ENCODE data around the gene MS4A4A. TPM values are rescaled to one million over a fixed set of nuclear protein-coding genes. Genes with fewer than 3 reads are reported as not detected.

The MS4A4A gene
- total RNA-seq, 2 donors from 2014 or later = 5.6 to 12.1 TPM

- Histone ChIP-seq H3K36me3 (no peaks in the 10 kb centered on the region), H3K4me3 (no peak overlapping the region), H3K27ac (no peak overlapping the region), H3K27me3 (no peaks in the 10 kb centered on the region), H3K4me1 (no peaks in the 10 kb centered on the region), H3K9me3 (no peaks in the 10 kb centered on the region), H3K9ac (ENCODE audit: low read depth in 2 of 2, low read length in 2 of 2) (no peak overlapping the region)
- TF ChIP-seq, protein P1, sequence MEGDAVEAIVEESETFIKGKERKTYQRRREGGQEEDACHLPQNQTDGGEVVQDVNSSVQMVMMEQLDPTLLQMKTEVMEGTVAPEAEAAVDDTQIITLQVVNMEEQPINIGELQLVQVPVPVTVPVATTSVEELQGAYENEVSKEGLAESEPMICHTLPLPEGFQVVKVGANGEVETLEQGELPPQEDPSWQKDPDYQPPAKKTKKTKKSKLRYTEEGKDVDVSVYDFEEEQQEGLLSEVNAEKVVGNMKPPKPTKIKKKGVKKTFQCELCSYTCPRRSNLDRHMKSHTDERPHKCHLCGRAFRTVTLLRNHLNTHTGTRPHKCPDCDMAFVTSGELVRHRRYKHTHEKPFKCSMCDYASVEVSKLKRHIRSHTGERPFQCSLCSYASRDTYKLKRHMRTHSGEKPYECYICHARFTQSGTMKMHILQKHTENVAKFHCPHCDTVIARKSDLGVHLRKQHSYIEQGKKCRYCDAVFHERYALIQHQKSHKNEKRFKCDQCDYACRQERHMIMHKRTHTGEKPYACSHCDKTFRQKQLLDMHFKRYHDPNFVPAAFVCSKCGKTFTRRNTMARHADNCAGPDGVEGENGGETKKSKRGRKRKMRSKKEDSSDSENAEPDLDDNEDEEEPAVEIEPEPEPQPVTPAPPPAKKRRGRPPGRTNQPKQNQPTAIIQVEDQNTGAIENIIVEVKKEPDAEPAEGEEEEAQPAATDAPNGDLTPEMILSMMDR (IDR thresholded peaks at IDR 0.05) = no peak
- DNase-seq = no peak
- intact Hi-C loops (cut with DNase I) = no loop called here
These were observed 23.2 kb downstream of the MS4A4A start for GRCh38 chr11:60303661-60304060.

- no peak overlapping the region for H3K27ac ChIP-seq
- TF ChIP-seq, protein P1 (IDR thresholded peaks at IDR 0.05) = no peak
- H3K36me3 ChIP-seq = no peaks in the 10 kb centered on the region
- H3K27me3 ChIP-seq = no peaks in the 10 kb centered on the region
- H3K9ac ChIP-seq (ENCODE audit: low read depth in 2 of 2, low read length in 2 of 2) = no peak overlapping the region
- no peaks in the 10 kb centered on the region for H3K4me1 ChIP-seq
- intact Hi-C loops (cut with DNase I) = no loop called here
- DNase-seq = no peak
- no peaks in the 10 kb centered on the region for H3K9me3 ChIP-seq
- H3K4me3 ChIP-seq = no peak overlapping the region
These were observed 25.6 kb downstream of the MS4A4A start for GRCh38 chr11:60305906-60306619.

GRCh38 chr11:60307507-60308195 is 27.2 kb downstream of the MS4A4A start:
- TF ChIP-seq, protein P1 (IDR thresholded peaks at IDR 0.05) = no peak
- no peak overlapping the region for H3K27ac ChIP-seq
- H3K27me3 ChIP-seq = no peaks in the 10 kb centered on the region
- no peak for DNase-seq
- no peak overlapping the region for H3K9ac ChIP-seq (ENCODE audit: low read depth in 2 of 2, low read length in 2 of 2)
- H3K4me3 ChIP-seq = no peak overlapping the region
- no peaks in the 10 kb centered on the region for H3K36me3 ChIP-seq
- H3K4me1 ChIP-seq = no peaks in the 10 kb centered on the region
- intact Hi-C loops (cut with DNase I) = no loop called here
- no peaks in the 10 kb centered on the region for H3K9me3 ChIP-seq

DNA sequence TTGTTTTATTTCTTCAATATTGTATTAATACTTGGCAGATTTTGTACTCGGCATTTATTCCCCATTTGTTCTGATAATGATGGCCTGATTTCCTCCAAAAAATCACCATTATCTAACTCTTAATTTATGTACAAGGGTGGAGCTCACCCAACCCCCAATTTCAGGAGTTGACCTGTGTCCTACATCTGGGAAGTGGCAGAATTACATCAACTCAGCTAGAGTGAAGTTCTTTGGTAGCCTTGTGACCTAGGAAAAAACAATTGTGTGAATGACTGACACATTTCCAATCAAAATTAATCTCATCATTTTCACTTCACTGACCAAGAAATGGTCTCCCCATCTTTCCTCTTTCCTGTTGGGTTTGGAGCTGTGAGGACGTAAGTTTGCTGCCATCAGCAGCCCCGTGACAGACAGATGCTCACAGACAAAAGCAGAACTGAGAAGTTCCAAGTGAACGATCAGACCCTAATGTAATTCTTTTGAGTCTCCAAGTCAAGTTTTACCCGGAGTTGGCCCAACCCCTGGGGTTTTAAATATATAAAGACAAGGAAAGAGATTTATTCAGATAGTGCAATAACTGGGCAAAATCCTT is 30.0 kb downstream of the MS4A4A start:
- TF ChIP-seq, protein P1 (IDR thresholded peaks at IDR 0.05) = no peak
- Histone ChIP-seq H3K4me1 (no peaks in the 10 kb centered on the region), H3K36me3 (no peaks in the 10 kb centered on the region), H3K9me3 (no peaks in the 10 kb centered on the region), H3K27ac (no peak overlapping the region), H3K9ac (ENCODE audit: low read depth in 2 of 2, low read length in 2 of 2) (no peak overlapping the region), H3K4me3 (no peak overlapping the region), H3K27me3 (no peaks in the 10 kb centered on the region)
- intact Hi-C loops (cut with DNase I) = no loop called here
- DNase-seq = no peak

GRCh38 chr11:60314635-60315321 is 34.3 kb downstream of the MS4A4A start:
- DNase-seq = no peak
- Histone ChIP-seq H3K4me1 (no peaks in the 10 kb centered on the region), H3K4me3 (no peak overlapping the region), H3K27ac (peak overlapping the region; percentile 17), H3K9ac (ENCODE audit: low read depth in 2 of 2, low read length in 2 of 2) (no peak overlapping the region), H3K27me3 (no peaks in the 10 kb centered on the region), H3K9me3 (no peaks in the 10 kb centered on the region), H3K36me3 (no peaks in the 10 kb centered on the region)
- TF ChIP-seq, protein P1 (IDR thresholded peaks at IDR 0.05) = no peak
- intact Hi-C loops (cut with DNase I) = no loop called here
